GM12878 (cell line): Measurements from ENCODE around the gene TRUB2. TPM values are rescaled to one million over a fixed set of nuclear protein-coding genes. Genes with fewer than 3 reads are reported as not detected.
"Not testable (repeated sequence)": the region's sequence is repeated elsewhere in the genome, so short reads cannot be mapped to it uniquely, and the experiment has no call there.

Source experiments
- ATAC-seq: fragments of 200-7000 bp; cut with Tn5 transposase; 3 replicates; pipeline ENCODE4 v1.9.1; 2020; ENCODE audit warnings: mild to moderate bottlenecking, moderate library complexity
- BruUV-seq: library from RNA; stranded (reverse); fragments of 400-500 nt; replicated peaks from 2 replicates; lab custom pipeline; 2021; lab: Mats Ljungman, UMichigan
- CTCF ChIA-PET: fragments of 300-600 bp; sonication (Branson Sonifier 250); formaldehyde crosslinking; extraction: SDS; loops from one replicate; lab custom pipeline; 2021; ENCODE audit warnings: inconsistent platforms; lab: Yijun Ruan, JAX
- POLR2A ChIA-PET: fragments of 350-600 bp; formaldehyde crosslinking; extraction: SDS; loops from one replicate; lab custom pipeline; 2021; ENCODE audit warnings: inconsistent platforms; lab: Charles Lee
- RAD21 ChIA-PET: fragments of 300-600 bp; sonication (Branson Sonifier 250); formaldehyde crosslinking; loops from one replicate; lab custom pipeline; 2023; ENCODE audit warnings: antibody characterized with exemption; ENCODE audit not compliant: unreplicated experiment; lab: Charles Lee
- SMC1A ChIA-PET: fragments of 300-600 bp; sonication (Branson Sonifier 250); formaldehyde crosslinking; loops from one replicate; lab custom pipeline; 2023; ENCODE audit not compliant: unreplicated experiment, uncharacterized antibody; lab: Charles Lee
- DNase-seq: peaks from one replicate; pipeline ENCODE4 v3.0.0-alpha.2; 2011; ENCODE audit warnings: low read depth, low spot score
- FAIRE-seq: peaks from 3 replicates; lab custom pipeline; 2011; peaks lifted over from hg19 to GRCh38; lab: Jason Lieb, UNC
- H2AFZ ChIP-seq: 2 replicates; pipeline ENCODE4 v1.6.0; 2011; ENCODE audit warnings: low read depth, low read length, control low read depth; ENCODE audit not compliant: control insufficient read depth
- H3K27ac ChIP-seq: 2 replicates; pipeline ENCODE4 v1.5.1; 2011; ENCODE audit warnings: control low read depth; ENCODE audit not compliant: control insufficient read depth, insufficient read depth
- H3K27me3 ChIP-seq, 2 experiments: replicated peaks in 1 of 2; 2 replicates each; pipeline versions ENCODE4 v1.6.0 to v1.6.1; 2011; ENCODE audit warnings: low read length in 1 of 2; ENCODE audit not compliant: control insufficient read depth in 2 of 2, insufficient read depth in 2 of 2
- H3K36me3 ChIP-seq, 2 experiments: 2 replicates each; pipeline ENCODE4 v1.5.1; 2011; ENCODE audit warnings: low read length in 1 of 2; ENCODE audit not compliant: control insufficient read depth in 2 of 2, insufficient read depth in 2 of 2
- H3K4me1 ChIP-seq: 2 replicates; pipeline ENCODE4 v1.6.1; 2011; ENCODE audit warnings: mild to moderate bottlenecking, low read length, moderate library complexity, mixed read lengths; ENCODE audit not compliant: control insufficient read depth, insufficient read depth
- H3K4me2 ChIP-seq: 2 replicates; pipeline ENCODE4 v1.6.0; 2011; ENCODE audit warnings: control low read depth; ENCODE audit not compliant: control insufficient read depth, insufficient read depth
- H3K4me3 ChIP-seq: fragments of 200-600 bp; sonication (generic); 2 replicates; pipeline ENCODE4 v1.5.1; 2016
- H3K79me2 ChIP-seq: 2 replicates; pipeline ENCODE4 v1.6.0; 2011; ENCODE audit warnings: low read length; ENCODE audit not compliant: control insufficient read depth, insufficient read depth
- H3K9ac ChIP-seq: 2 replicates; pipeline ENCODE4 v1.8.0; 2011; ENCODE audit warnings: low read length, control low read depth, mixed read lengths; ENCODE audit not compliant: control insufficient read depth, insufficient read depth
- H3K9me3 ChIP-seq: replicated peaks from 3 replicates; pipeline ENCODE4 v1.5.1; 2011; ENCODE audit warnings: mild to moderate bottlenecking, low read length; ENCODE audit not compliant: control insufficient read depth, insufficient read depth
- H4K20me1 ChIP-seq: 2 replicates; pipeline ENCODE4 v1.6.0; 2011; ENCODE audit not compliant: control insufficient read depth, insufficient read depth
- ATF3 ChIP-seq: IDR thresholded peaks from 2 replicates; pipeline ENCODE4 v1.6.1; 2011; ENCODE audit warnings: low read depth, mild to moderate bottlenecking, low read length, moderate library complexity, borderline replicate concordance; ENCODE audit errors: extremely low read depth
- E2F8 ChIP-seq: fragments of 450-650 bp; IDR thresholded peaks from 2 replicates; pipeline ENCODE4 v1.6.1; 2018; ENCODE audit warnings: mild to moderate bottlenecking, low read depth, moderate library complexity; ENCODE audit not compliant: partially characterized antibody
- GATAD2B ChIP-seq: fragments of 450-650 bp; conservative IDR thresholded peaks from 2 replicates; pipeline ENCODE4 v1.6.1; 2017; ENCODE audit warnings: low read depth, mild to moderate bottlenecking, moderate library complexity
- NFYA ChIP-seq: IDR thresholded peaks from 2 replicates; pipeline ENCODE4 v1.6.1; 2011; ENCODE audit warnings: low read depth, mild to moderate bottlenecking, low read length, improper control_type of control experiment, borderline replicate concordance
- PAX5 ChIP-seq: IDR thresholded peaks from 2 replicates; pipeline ENCODE4 v1.6.1; 2011; ENCODE audit warnings: low read depth, low read length, borderline replicate concordance
- PML ChIP-seq: IDR thresholded peaks from 2 replicates; pipeline ENCODE4 v1.6.1; 2012; ENCODE audit warnings: low read length, inconsistent platforms
- WGBS: methylation state at CpG from one replicate; pipeline ENCODE4 v1.1.6; 2016; ENCODE audit warnings: low lambda C conversion rate; ENCODE audit not compliant: insufficient replicate concordance, insufficient coverage; ENCODE audit errors: missing lambda C conversion rate; 5-methylcytosine and 5-hydroxymethylcytosine counted together
- in situ Hi-C: fragments of 300-500 bp; cut with MboI; formaldehyde crosslinking; loops from 9 replicates; pipeline ENCODE4 v1.14.3; 2018; ENCODE audit warnings: mixed read lengths
- intact Hi-C: fragments of 100-400 bp; cut with micrococcal nuclease; formaldehyde crosslinking; loops from one replicate; pipeline ENCODE4 v1.14.2; 2022; ENCODE audit not compliant: unreplicated experiment
- polyA plus RNA-seq, 11 experiments: library from polyadenylated mRNA; depleted of rRNA in 4 of 11; unstranded in 6 of 11; stranded (reverse) in 5 of 11; fragments of >200 nt; fragmentation: Nextera tagmentation in 4 of 11; fragmentation: Illumina TruSeq in 1 of 11; extraction: Ambion mirVana in 4 of 11; extraction: Trizol in 1 of 11; gene quantifications; 1 replicate in 1 of 11; 2 replicates in 10 of 11; pipeline versions ENCODE4 v1.2.1 to v1.2.3, GENCODE V29; 2011 to 2016; ENCODE audit warnings: inconsistent platforms in 2 of 11, missing spikeins in 2 of 11, low read depth in 1 of 11
- total RNA-seq, 4 experiments: library from RNA; depleted of rRNA in 3 of 4; stranded (reverse); fragments of >200 nt in 3 of 4; fragmentation: Illumina TruSeq in 1 of 4; extraction: Trizol in 1 of 4; gene quantifications; 2 replicates each; pipeline versions ENCODE4 v1.2.1 to v1.2.3, GENCODE V29; 2013 to 2021
- TF ChIP-seq, protein P1 (sequence below): IDR thresholded peaks from 2 replicates; pipeline ENCODE4 v1.6.1; 2011; ENCODE audit warnings: borderline replicate concordance, low read depth, mild to moderate bottlenecking, moderate library complexity, low read length; ENCODE audit not compliant: insufficient read depth, poor library complexity, severe bottlenecking
- TF ChIP-seq, protein P2 (sequence below): IDR thresholded peaks from 2 replicates; pipeline ENCODE4 v1.6.1; 2011; ENCODE audit warnings: low read depth, low read length, improper control_type of control experiment, borderline replicate concordance

The TRUB2 gene
- total and polyA plus RNA-seq, 10 of the 15 experiments (the other 5 are each of a cell fraction or from before 2014, with no cell fraction given), result 2.8 to 70.5 (median 37.2) TPM

DNA sequence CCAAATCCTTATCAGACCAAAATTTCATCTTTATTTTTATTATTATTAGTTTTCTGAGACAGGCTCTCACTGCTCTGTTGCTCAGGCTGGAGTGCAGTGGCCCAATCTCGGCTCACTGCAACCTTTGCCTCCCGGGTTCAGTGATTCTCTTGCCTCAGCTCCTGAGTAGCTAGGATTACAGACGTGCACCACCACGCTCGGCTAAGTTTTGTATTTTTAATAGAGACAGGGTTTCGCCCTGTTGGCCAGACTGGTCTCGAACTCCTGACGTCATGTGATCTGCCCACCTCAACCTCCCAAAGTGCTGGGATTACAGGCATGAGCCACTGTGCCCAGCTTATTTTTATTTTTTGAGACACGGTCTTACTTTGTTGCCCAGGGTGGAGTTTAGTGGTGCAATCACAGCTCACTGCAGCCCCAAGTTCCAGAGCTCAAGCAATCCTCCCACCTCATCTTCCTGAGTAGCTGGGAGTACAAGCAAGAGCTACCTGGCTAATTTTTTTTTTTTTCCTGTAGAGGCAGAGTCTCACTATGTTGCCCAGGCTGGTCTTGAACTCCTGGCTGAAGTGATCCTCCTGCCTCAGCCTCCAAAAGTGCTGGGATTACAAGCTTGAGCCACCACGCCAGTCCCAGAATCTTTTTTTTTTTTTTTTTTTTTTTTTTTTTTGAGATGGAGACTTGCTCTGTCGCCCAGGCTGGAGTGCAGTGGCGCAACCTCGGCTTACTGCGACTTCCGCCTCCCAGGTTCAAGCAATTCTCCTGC is 16.8 kb upstream of the TRUB2 start:
- FAIRE-seq, H3K79me2 ChIP-seq, H4K20me1 ChIP-seq, H3K27ac ChIP-seq, H3K4me2 ChIP-seq, H2AFZ ChIP-seq, DNase-seq, H3K4me1 ChIP-seq, H3K27me3 ChIP-seq, BruUV-seq, in situ Hi-C loops, H3K36me3 ChIP-seq, H3K9me3 ChIP-seq, H3K4me3 ChIP-seq, intact Hi-C loops, H3K9ac ChIP-seq, ATAC-seq: not testable (repeated sequence)
- 94% methylated on average over 15 of the region's 15 CpGs for WGBS
- POLR2A ChIA-PET, result interaction anchor here (0.7 to 1.4 kb wide), 4 partner anchors 8 to 1668 kb away, joined by 3 to 5 read pairs (median 3); partner anchors contain the start of genes GOLGA2 and SWI5
- CTCF ChIA-PET, result interaction anchor here (0.6 to 2.1 kb wide), 4 partner anchors 18 to 84 kb away, joined by 3 to 8 read pairs (median 4); no protein-coding TSS in a partner anchor
- RAD21 ChIA-PET, result interaction anchor here (0.6 to 1.6 kb wide), 2 partner anchors 44 to 839 kb away, joined by 3 to 8 read pairs; partner anchors contain the start of gene IER5L
- SMC1A ChIA-PET, result interaction anchor here (1.6 kb wide), 1 partner anchor 44 kb away, joined by 3 read pairs; no protein-coding TSS in a partner anchor

DNA sequence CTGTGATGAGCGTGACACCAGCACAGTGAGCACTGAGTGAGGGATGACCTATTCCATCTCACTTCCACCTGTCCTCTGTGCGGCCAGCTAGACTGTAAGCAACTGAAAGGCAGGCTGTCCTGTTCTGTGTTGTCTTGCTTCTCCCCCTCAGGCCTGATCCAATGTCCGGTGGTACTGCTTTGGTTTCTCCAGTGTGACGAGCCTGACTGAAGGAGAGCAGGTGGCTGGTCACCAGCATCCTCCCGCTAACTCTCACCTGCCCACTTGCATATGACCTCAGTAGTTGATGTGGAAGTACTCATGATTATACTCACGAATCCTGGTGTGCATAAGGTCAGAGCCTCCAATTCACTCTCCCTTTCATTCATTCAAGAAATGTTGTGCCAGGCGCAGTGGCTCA is 15.7 kb upstream of the TRUB2 start:
- no peak overlapping the region for H2AFZ ChIP-seq
- H3K79me2 ChIP-seq, result no peaks in the 10 kb centered on the region
- CTCF ChIA-PET, result no interaction called here
- DNase-seq, result no peak
- no peak overlapping the region for H3K27ac ChIP-seq
- no peaks in the 10 kb centered on the region for H3K27me3 ChIP-seq
- H3K4me3 ChIP-seq, result no peak overlapping the region
- WGBS, result 91% methylated on average over 7 of the region's 7 CpGs
- BruUV-seq, result no TSS peak
- POLR2A ChIA-PET, result interaction anchor here (0.6 kb wide), 2 partner anchors 442 to 690 kb away, joined by 3 to 6 read pairs; partner anchors contain the start of gene SH3GLB2
- no peaks in the 10 kb centered on the region; a peak in 2 of 4 replicates for H3K36me3 ChIP-seq
- FAIRE-seq, result no peak
- no peaks in the 10 kb centered on the region for H4K20me1 ChIP-seq
- H3K4me2 ChIP-seq, result no peak overlapping the region
- ATAC-seq, result no peak
- SMC1A ChIA-PET, result no interaction called here
- no peak overlapping the region for H3K9ac ChIP-seq
- RAD21 ChIA-PET, result interaction anchor here (1.6 kb wide), 1 partner anchor 42 kb away, joined by 3 read pairs; no protein-coding TSS in a partner anchor
- in situ Hi-C loops, result no loop called here
- no peaks in the 10 kb centered on the region for H3K9me3 ChIP-seq
- H3K4me1 ChIP-seq, result no peaks in the 10 kb centered on the region
- intact Hi-C loops, result no loop called here
- TF ChIP-seq, protein P1, sequence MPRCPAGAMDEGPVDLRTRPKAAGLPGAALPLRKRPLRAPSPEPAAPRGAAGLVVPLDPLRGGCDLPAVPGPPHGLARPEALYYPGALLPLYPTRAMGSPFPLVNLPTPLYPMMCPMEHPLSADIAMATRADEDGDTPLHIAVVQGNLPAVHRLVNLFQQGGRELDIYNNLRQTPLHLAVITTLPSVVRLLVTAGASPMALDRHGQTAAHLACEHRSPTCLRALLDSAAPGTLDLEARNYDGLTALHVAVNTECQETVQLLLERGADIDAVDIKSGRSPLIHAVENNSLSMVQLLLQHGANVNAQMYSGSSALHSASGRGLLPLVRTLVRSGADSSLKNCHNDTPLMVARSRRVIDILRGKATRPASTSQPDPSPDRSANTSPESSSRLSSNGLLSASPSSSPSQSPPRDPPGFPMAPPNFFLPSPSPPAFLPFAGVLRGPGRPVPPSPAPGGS, result no peak
- TF ChIP-seq GATAD2B (no peak), ATF3 (no peak), NFYA (no peak), PAX5 (no peak), E2F8 (no peak), PML (no peak)
- TF ChIP-seq, protein P2, sequence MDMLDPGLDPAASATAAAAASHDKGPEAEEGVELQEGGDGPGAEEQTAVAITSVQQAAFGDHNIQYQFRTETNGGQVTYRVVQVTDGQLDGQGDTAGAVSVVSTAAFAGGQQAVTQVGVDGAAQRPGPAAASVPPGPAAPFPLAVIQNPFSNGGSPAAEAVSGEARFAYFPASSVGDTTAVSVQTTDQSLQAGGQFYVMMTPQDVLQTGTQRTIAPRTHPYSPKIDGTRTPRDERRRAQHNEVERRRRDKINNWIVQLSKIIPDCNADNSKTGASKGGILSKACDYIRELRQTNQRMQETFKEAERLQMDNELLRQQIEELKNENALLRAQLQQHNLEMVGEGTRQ, result no peak
